CD1c-positive myeloid dendritic cell (primary cell): ENCODE results near the gene GATM.
"Not testable (repeated sequence)": the region's sequence is repeated elsewhere in the genome, so short reads cannot be mapped to it uniquely, and the experiment has no call there.

Experiments
- DNase-seq: peaks from one replicate; pipeline ENCODE4 v3.0.0-alpha.2; 2016; ENCODE audit errors: extremely low spot score

Gene GATM

GRCh38 chr15:45351227-45351626, 27.1 kb downstream of the GATM start:
- DNase-seq, result no peak

- DNase-seq, result no peak
These were observed 28.7 kb downstream of the GATM start for GRCh38 chr15:45349623-45350022.

DNA sequence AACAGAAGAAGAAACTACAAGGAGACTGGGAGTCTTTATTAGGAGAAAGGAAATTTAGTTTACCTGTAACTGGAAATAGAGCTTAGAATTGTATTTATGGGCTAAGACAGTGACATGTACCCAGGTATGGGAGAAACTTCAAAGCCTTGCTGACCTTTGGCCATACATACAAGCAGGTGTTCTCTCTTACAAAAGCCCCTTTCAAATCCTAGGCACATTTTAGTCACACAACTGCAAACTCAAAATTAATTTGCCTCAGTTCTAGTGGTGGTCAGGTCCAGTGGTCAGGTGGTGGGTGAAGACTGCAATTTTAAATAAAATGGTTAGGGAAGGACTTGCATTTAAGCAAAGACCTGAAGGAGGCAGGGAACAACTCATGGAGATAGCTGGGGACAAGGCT, 30.4 kb downstream of the GATM start:
- DNase-seq, result no peak

DNA sequence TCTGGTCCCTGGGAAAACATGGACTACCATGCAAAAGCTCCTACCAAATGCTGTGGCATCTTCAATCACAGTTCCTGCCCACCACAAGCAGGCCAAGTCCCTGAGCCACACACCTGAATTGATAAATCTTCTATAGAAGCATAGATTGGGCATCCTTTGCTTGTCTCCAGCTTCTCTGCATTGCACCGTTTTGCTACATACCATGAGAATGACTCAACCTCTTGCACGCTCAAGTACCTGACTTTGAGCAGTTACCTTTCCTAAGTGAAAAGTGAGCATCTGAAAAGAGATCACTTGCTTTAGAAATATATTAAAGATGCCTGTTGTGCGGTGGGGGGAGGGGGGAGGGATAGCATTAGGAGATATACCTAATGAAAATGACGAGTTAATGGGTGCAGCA, 31.3 kb downstream of the GATM start:
- no peak for DNase-seq

DNA sequence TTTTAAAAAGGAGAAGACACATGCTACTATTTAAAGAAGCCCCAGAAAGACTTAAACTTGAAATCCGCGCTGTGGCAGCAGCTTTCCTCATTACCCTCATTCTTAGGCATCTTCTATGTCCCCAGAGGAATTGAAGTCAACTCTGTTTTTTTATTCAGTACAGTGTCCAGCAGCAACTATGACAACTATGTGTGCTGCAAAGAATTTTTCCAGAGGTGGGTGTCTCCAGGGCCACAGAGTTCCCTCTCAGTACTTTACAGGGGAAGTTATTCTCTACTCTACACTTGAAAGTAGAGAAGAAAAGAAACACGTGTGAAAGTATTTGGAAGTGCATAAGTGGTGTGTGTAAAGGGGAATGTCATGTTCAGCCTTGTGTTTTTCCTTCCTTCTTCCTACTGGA, 32.0 kb downstream of the GATM start:
- no peak for DNase-seq

DNA sequence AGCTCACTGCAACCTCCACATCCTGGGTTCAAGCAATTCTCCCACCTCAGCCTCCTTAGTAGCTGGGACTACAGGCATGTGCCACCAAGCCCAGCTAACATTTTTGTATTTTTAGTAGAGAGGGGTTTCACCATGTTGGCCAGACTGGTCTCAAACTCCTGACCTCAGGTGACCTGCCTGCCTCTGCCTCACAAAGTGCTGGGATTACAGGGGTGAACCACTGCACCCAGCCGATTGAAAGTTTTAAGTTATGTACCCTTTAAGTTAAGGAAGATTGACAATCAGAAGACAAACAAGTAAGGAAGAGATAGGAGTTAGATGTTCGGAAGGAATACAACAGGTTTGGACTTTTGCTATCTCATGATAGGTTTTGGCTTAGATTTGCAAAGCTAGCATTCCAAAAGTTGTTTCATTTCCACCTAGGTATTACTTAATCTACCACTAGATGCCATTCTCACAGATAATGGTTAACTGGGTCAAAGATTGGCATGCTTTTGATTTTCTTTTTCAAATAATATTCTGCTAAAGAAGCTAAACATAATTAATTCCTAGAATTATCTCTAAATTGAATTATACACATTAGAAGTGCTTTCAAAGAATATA, 35.0 kb downstream of the GATM start:
- no peak for DNase-seq

DNA sequence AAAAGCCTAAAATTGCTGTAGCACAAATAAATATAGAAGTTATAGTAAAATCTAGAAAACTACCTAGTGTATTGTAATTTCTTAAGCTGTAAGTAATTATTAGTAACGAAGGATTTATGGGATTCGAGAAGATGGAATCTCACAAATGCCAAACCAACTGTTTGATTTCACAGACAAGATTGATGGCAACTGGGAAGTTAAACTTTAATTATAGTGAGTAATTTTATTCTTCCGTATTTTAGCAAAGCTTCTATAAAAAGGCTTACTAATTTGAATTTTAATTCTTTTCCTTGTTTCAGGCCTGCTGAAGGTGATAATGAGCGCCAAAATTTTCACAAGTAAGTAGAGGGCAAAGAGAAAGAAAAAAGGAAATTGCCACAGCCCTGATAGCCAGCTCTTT, 36.6 kb downstream of the GATM start:
- DNase-seq, result no peak

DNA sequence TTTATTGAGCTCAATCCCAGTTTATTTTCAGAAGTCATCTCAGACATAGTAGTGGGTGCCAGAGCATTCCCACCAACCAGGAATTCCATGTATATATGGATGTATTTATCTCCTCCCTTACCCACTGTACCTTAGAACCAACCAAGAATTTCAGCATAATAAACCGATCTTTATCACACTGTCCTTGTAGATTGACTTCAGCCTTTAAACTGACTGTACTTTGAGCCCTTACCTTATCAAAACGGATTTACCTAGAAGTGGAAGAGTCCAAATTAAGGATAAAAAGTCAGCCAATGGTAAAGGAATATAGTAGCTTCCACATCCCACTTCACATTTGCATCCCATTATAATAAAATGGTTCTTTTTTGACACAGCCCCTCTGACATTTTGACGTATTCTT, 37.9 kb downstream of the GATM start:
- no peak for DNase-seq

DNA sequence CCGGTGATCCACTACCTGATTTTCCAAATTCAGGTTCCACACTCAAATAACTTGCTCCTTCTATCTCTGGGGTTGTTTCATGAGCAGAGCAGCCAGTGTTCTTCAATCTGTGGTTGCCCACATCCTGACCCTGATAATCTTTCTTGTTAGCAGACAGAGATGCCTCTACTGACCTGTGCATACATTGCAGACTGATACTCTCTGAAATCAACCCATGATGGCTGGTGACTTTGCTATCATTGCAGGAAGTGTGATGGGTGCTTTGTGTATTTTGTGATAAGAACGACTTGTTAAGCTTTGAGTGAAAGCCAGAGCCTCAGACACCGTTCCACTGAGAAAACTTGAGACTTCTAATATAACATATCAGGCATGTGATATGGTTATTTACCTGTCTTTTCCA, 39.9 kb downstream of the GATM start:
- DNase-seq, result no peak

GRCh38 chr15:45337224-45337623, 41.1 kb downstream of the GATM start:
- peak; percentile 4 for DNase-seq

GRCh38 chr15:45333550-45333949, 44.8 kb downstream of the GATM start:
- no peak for DNase-seq

GRCh38 chr15:45332694-45333093, 45.6 kb downstream of the GATM start:
- DNase-seq, result no peak

- DNase-seq, result no peak
These were observed 46.4 kb downstream of the GATM start for GRCh38 chr15:45331972-45332371.

GRCh38 chr15:45328663-45329062, 49.7 kb downstream of the GATM start:
- DNase-seq, result no peak

DNA sequence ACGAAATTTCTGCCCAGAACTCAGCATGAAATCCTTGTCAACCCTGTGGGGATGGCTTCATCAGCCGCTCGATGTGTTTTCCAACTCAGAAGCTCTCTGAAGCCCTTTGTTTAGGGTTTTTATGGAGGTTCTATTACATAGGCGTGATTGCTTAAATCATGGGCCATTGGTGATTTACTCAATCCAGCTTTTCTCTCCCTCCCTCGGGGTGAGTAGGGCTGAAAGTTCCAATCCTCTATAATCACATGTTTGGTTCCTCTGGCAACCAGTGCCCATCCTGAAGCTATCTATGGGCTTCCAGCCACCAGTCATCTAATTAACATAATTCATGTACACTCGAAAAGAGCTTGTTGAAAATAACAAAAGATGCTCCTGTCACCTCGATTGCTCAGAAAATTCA, 51.6 kb downstream of the GATM start:
- DNase-seq, result no peak

- DNase-seq, result no peak
These were observed 52.1 kb downstream of the GATM start for GRCh38 chr15:45326280-45326679.

DNA sequence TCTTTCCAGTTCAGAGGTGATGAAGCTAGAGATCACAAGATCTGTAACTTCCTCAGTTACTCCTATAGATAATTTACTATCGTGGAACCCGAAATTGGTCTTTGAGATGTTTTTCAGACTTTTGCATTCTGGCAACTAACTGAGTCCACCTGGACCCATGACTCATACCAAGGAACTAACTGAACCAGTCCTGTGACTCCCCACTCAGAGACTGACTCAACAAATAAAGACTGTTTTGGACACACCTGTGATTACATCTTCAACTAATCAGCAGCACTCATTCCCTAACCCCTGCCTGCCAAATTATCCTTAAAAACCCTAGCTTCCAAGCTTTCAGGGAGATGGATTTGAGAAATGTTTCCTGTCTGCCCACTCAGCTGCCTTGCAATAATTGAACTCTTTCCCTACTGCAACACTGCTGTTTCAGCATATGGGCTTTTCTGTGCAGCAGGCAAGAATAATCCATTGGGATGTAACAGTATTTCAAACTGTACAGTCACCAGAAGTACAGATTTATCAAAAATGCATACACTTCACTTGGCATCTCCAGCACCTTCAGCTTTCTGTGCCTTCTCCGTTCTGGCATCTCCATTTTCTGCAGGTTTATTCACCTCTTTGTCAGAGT, 57.7 kb downstream of the GATM start:
- DNase-seq, result no peak

- no peak for DNase-seq
These were observed 58.7 kb downstream of the GATM start for GRCh38 chr15:45319472-45320214.

DNA sequence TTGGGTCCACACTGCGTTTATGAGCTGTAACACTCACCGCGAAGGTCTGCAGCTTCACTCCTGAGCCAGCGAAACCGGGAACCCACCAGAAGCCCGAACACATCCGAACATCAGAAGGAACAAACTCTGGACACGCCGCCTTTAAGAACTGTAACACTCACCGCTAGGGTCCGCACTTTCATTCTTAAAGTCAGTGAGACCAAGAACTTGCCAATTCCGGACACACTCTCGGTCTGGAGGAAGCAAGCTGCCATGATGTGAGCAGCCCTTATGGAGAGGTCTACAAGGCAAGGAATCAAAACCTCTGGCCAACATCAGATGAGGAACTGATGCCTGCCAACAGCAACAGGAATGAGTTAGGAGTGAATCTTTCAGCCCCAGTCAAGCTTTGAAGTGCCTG, 63.4 kb downstream of the GATM start:
- peak; percentile 21 for DNase-seq

- not testable (repeated sequence) for DNase-seq
These were observed 64.2 kb downstream of the GATM start for GRCh38 chr15:45314117-45314516.
